NCI-H1417 (cell line): ENCODE data around the gene LSM5.
"Not testable (repeated sequence)": the region's sequence is repeated elsewhere in the genome, so short reads cannot be mapped to it uniquely, and the experiment has no call there.

Experiments
- DNase-seq, 3 experiments: peaks; one replicate each; lab custom pipeline; 2025; lab: John Stamatoyannopoulos, UW

The LSM5 gene

GRCh38 chr7:32502728-32503127, 12.5 kb upstream of the LSM5 start:
- DNase-seq: peak in 1 of 3 experiments; percentile 14

GRCh38 chr7:32501522-32501921, 11.3 kb upstream of the LSM5 start:
- DNase-seq: no peak

GRCh38 chr7:32500922-32501341, 10.8 kb upstream of the LSM5 start:
- no peak for DNase-seq

GRCh38 chr7:32500216-32500615, 10.0 kb upstream of the LSM5 start:
- DNase-seq: not testable (repeated sequence)

GRCh38 chr7:32499755-32500154, 9.6 kb upstream of the LSM5 start:
- not testable (repeated sequence) for DNase-seq

GRCh38 chr7:32496052-32496813, 6.1 kb upstream of the LSM5 start:
- DNase-seq: no peak

- DNase-seq: peak; percentile 93 to 98 (median 97)
Observed at GRCh38 chr7:32495298-32496051, 5.3 kb upstream of the LSM5 start, which contains the start of gene AVL9. Gene AVL9 (plus strand): TSS chr7:32495489. CDS start chr7:32495710, 221 bp downstream.

GRCh38 chr7:32494946-32495297, 4.7 kb upstream of the LSM5 start:
- DNase-seq: no peak

GRCh38 chr7:32489788-32490126, 423 bp downstream of the LSM5 start:
- no peak for DNase-seq

- DNase-seq: no peak
Observed at GRCh38 chr7:32481921-32482320, 8.3 kb downstream of the LSM5 start.

- no peak for DNase-seq
Observed at GRCh38 chr7:32481176-32481575, 9.0 kb downstream of the LSM5 start.

GRCh38 chr7:32479574-32480200, 10.5 kb downstream of the LSM5 start:
- peak; percentile 32 to 67 (median 57) for DNase-seq

GRCh38 chr7:32477649-32477980, 12.6 kb downstream of the LSM5 start:
- no peak for DNase-seq

GRCh38 chr7:32476816-32477648, 13.1 kb downstream of the LSM5 start:
- no peak for DNase-seq

GRCh38 chr7:32474008-32474407, 16.2 kb downstream of the LSM5 start:
- DNase-seq: no peak

GRCh38 chr7:32472015-32472414, 18.2 kb downstream of the LSM5 start:
- no peak for DNase-seq

- no peak for DNase-seq
Observed at GRCh38 chr7:32470871-32471270, 19.3 kb downstream of the LSM5 start.

GRCh38 chr7:32470004-32470403, 20.2 kb downstream of the LSM5 start:
- not testable (repeated sequence) for DNase-seq

- DNase-seq: not testable (repeated sequence)
Observed at GRCh38 chr7:32464641-32465416, 25.4 kb downstream of the LSM5 start.

- peak in 1 of 3 experiments; percentile 79 for DNase-seq
Observed at GRCh38 chr7:32462977-32463376, 27.2 kb downstream of the LSM5 start.

GRCh38 chr7:32462451-32462850, 27.7 kb downstream of the LSM5 start:
- DNase-seq: no peak
